ENCODE results near the gene VWF. TPM values are rescaled to one million over a fixed set of nuclear protein-coding genes. Genes with fewer than 3 reads are reported as not detected.
"Not testable (repeated sequence)": the region's sequence is repeated elsewhere in the genome, so short reads cannot be mapped to it uniquely, and the experiment has no call there.

VWF gene
- total RNA-seq, 1 experiment from 2014 or later, result not detected

GRCh38 chr12:6157482-6157881 lies 33.0 kb upstream of the VWF start:
- Histone ChIP-seq H3K27ac (ENCODE audit: low read length) (no peak overlapping the region), H4K20me1 (ENCODE audit: low read length) (no peaks in the 10 kb centered on the region), H3K9ac (ENCODE audit: low read length) (no peak overlapping the region), H2AFZ (ENCODE audit: low read length) (no peak overlapping the region), H3F3A (ENCODE audit: low read length, unreplicated experiment) (no peaks in the 10 kb centered on the region), H3K27me3 (ENCODE audit: low read length) (no peaks in the 10 kb centered on the region), H3K79me2 (ENCODE audit: low read length) (no peaks in the 10 kb centered on the region), H3K36me3 (ENCODE audit: low read depth, low read length) (no peaks in the 10 kb centered on the region), H3K4me3 (ENCODE audit: low read length) (no peak overlapping the region), H3K9me3 (ENCODE audit: low read length) (no peaks in the 10 kb centered on the region), H3K4me2 (ENCODE audit: low read length) (no peak overlapping the region), H3K4me1 (ENCODE audit: insufficient read depth, low read length) (no peaks in the 10 kb centered on the region), H3K9me2 (replicated peaks; ENCODE audit: low read length) (no peaks in the 10 kb centered on the region)
- ATAC-seq (no peak), DNase-seq (no peak)
- intact Hi-C loops (cut with micrococcal nuclease), result no loop called here
- TF ChIP-seq EZH2phosphoT487 (IDR thresholded peaks at IDR 0.05; ENCODE audit: borderline replicate concordance, low read length) (no peak), CTCF (conservative IDR thresholded peaks at IDR 0.05; ENCODE audit: low read depth, low read length) (no peak)
- CTCF ChIA-PET, result no interaction called here
- BruUV-seq (replicated peaks), result no TSS peak
- POLR2A ChIA-PET (ENCODE audit: unreplicated experiment), result no interaction called here

GRCh38 chr12:6154730-6155459 lies 30.4 kb upstream of the VWF start:
- Histone ChIP-seq H3K9me3 (ENCODE audit: low read length) (no peaks in the 10 kb centered on the region), H3K27ac (ENCODE audit: low read length) (no peak overlapping the region), H3K9ac (ENCODE audit: low read length) (no peak overlapping the region), H3F3A (ENCODE audit: low read length, unreplicated experiment) (no peaks in the 10 kb centered on the region), H3K4me3 (ENCODE audit: low read length) (no peak overlapping the region), H3K9me2 (replicated peaks; ENCODE audit: low read length) (no peaks in the 10 kb centered on the region), H3K27me3 (ENCODE audit: low read length) (no peaks in the 10 kb centered on the region), H3K4me1 (ENCODE audit: insufficient read depth, low read length) (no peaks in the 10 kb centered on the region), H3K79me2 (ENCODE audit: low read length) (no peaks in the 10 kb centered on the region), H4K20me1 (ENCODE audit: low read length) (no peaks in the 10 kb centered on the region), H2AFZ (ENCODE audit: low read length) (no peak overlapping the region), H3K36me3 (ENCODE audit: low read depth, low read length) (no peaks in the 10 kb centered on the region), H3K4me2 (ENCODE audit: low read length) (no peak overlapping the region)
- CTCF ChIA-PET, result no interaction called here
- DNase-seq (no peak), ATAC-seq (no peak)
- TF ChIP-seq EZH2phosphoT487 (IDR thresholded peaks at IDR 0.05; ENCODE audit: borderline replicate concordance, low read length), result no peak
- no peak for TF ChIP-seq EZH2 (IDR thresholded peaks at IDR 0.05; ENCODE audit: low read length, unreplicated experiment)
- TF ChIP-seq CTCF (conservative IDR thresholded peaks at IDR 0.05; ENCODE audit: low read depth, low read length), result no peak
- intact Hi-C loops (cut with micrococcal nuclease), result no loop called here
- POLR2A ChIA-PET (ENCODE audit: unreplicated experiment), result no interaction called here
- no TSS peak for BruUV-seq (replicated peaks)

- H3K9ac ChIP-seq (ENCODE audit: low read length); DNase-seq; intact Hi-C loops (cut with micrococcal nuclease); H3K79me2 ChIP-seq (ENCODE audit: low read length); POLR2A ChIA-PET (ENCODE audit: unreplicated experiment); ATAC-seq; H3K9me3 ChIP-seq (ENCODE audit: low read length); H3K36me3 ChIP-seq (ENCODE audit: low read depth, low read length); H3K4me1 ChIP-seq (ENCODE audit: insufficient read depth, low read length); H3K27me3 ChIP-seq (ENCODE audit: low read length); H3K4me3 ChIP-seq (ENCODE audit: low read length); H2AFZ ChIP-seq (ENCODE audit: low read length); H4K20me1 ChIP-seq (ENCODE audit: low read length); H3K27ac ChIP-seq (ENCODE audit: low read length); H3K4me2 ChIP-seq (ENCODE audit: low read length); CTCF ChIA-PET; BruUV-seq (replicated peaks); H3K9me2 ChIP-seq (replicated peaks; ENCODE audit: low read length); H3F3A ChIP-seq (ENCODE audit: low read length, unreplicated experiment): not testable (repeated sequence)
Measured at GRCh38 chr12:6148722-6149121, 24.3 kb upstream of the VWF start.

Measured in PC-3 (cell line).